ENCODE data around the gene GUCA1A. TPM values are rescaled to one million over a fixed set of nuclear protein-coding genes. Genes with fewer than 3 reads are reported as not detected.

Gene GUCA1A
- total and polyA plus RNA-seq, 2 of the 4 experiments (the other 2 are of a cell fraction): 0.18 to 0.32 TPM

- Histone ChIP-seq H4K8ac (ENCODE audit: low read depth in 2 of 2, low read length in 2 of 2) (no peak overlapping the region), H4K5ac (ENCODE audit: low read depth, low read length) (no peak overlapping the region), H2AK5ac (ENCODE audit: low read depth, low read length) (no peak overlapping the region), H2AK9ac (replicated peaks; ENCODE audit: low read depth, low read length, poor library complexity) (no peak overlapping the region), H3K23ac (ENCODE audit: low read depth, low read length) (no peak overlapping the region), H3K14ac (replicated peaks; ENCODE audit: low read depth, low read length) (no peak overlapping the region), H3K4me3 (ENCODE audit: insufficient read depth, low read depth, low read length) (no peak overlapping the region), H2AFZ (replicated peaks; ENCODE audit: low read length, poor library complexity) (no peak overlapping the region), H2BK5ac (ENCODE audit: low read depth, low read length, poor library complexity, severe bottlenecking) (no peak overlapping the region), H3K4me1 (ENCODE audit: control insufficient read depth, insufficient read depth, low read length) (peaks cover 5% of the 10 kb centered on the region), H3K27ac (ENCODE audit: insufficient read depth, low read length) (no peak overlapping the region), H3K4ac (ENCODE audit: low read depth, low read length) (no peak overlapping the region), H3K9me3 (ENCODE audit: control insufficient read depth, insufficient read depth, low read length) (no peaks in the 10 kb centered on the region), H3K36me3 (ENCODE audit: control insufficient read depth, insufficient read depth, low read length) (no peaks in the 10 kb centered on the region), H3K9me1 (ENCODE audit: insufficient read depth, low read length) (no peaks in the 10 kb centered on the region), H3K4me2 (ENCODE audit: low read depth, low read length) (no peak overlapping the region), H3K18ac (ENCODE audit: low read depth, low read length) (no peak overlapping the region), H3K9ac (ENCODE audit: low read depth, low read length) (no peak overlapping the region), H4K91ac (ENCODE audit: insufficient read depth, low read depth, low read length) (no peak overlapping the region), H2BK120ac (ENCODE audit: low read depth, low read length) (no peak overlapping the region), H3K79me1 (ENCODE audit: low read depth in 1 of 2, low read length in 2 of 2) (no peaks in the 10 kb centered on the region), H3K56ac (ENCODE audit: extremely low read depth, insufficient read depth, low read length) (no peak overlapping the region), H2BK15ac (ENCODE audit: low read depth, low read length) (no peak overlapping the region), H4K20me1 (ENCODE audit: insufficient read depth, low read length) (no peaks in the 10 kb centered on the region), H2BK20ac (ENCODE audit: low read depth, low read length) (no peak overlapping the region), H3K27me3 (ENCODE audit: control insufficient read depth, insufficient read depth, low read length) (peaks cover 8% of the 10 kb centered on the region)
- ATAC-seq (ENCODE audit: low read depth) (no peak), DNase-seq (no peak)
- dilution Hi-C loops (cut with HindIII; ENCODE audit: low sequenced_read_pairs, unreplicated experiment): no loop called here
- no peak for TF ChIP-seq NFE2L2 (IDR thresholded peaks at IDR 0.05; ENCODE audit: low read depth, low read length)
- no peak for TF ChIP-seq RFX5 (IDR thresholded peaks at IDR 0.05; ENCODE audit: low read depth, low read length)
- no peak for TF ChIP-seq MAFK (IDR thresholded peaks at IDR 0.05; ENCODE audit: low read depth, low read length)
- TF ChIP-seq RAD21 (IDR thresholded peaks at IDR 0.05; ENCODE audit: low read length): no peak
- no peak for TF ChIP-seq MXI1 (IDR thresholded peaks at IDR 0.05; ENCODE audit: borderline replicate concordance, low read depth, low read length)
- TF ChIP-seq CHD1 (IDR thresholded peaks at IDR 0.05; ENCODE audit: low read depth, low read length): no peak
- TF ChIP-seq SMC3 (IDR thresholded peaks at IDR 0.05; ENCODE audit: low read depth, low read length): no peak
- TF ChIP-seq RCOR1 (IDR thresholded peaks at IDR 0.05; ENCODE audit: insufficient replicate concordance, low read length): no peak
- TF ChIP-seq, protein P1, sequence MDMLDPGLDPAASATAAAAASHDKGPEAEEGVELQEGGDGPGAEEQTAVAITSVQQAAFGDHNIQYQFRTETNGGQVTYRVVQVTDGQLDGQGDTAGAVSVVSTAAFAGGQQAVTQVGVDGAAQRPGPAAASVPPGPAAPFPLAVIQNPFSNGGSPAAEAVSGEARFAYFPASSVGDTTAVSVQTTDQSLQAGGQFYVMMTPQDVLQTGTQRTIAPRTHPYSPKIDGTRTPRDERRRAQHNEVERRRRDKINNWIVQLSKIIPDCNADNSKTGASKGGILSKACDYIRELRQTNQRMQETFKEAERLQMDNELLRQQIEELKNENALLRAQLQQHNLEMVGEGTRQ (IDR thresholded peaks at IDR 0.05; ENCODE audit: low read depth, low read length): no peak
- TF ChIP-seq BHLHE40 (IDR thresholded peaks at IDR 0.05; ENCODE audit: low read depth, low read length): no peak
- no peak for TF ChIP-seq MAZ (IDR thresholded peaks at IDR 0.05; ENCODE audit: borderline replicate concordance, low read depth, low read length)
- TF ChIP-seq, protein P2, sequence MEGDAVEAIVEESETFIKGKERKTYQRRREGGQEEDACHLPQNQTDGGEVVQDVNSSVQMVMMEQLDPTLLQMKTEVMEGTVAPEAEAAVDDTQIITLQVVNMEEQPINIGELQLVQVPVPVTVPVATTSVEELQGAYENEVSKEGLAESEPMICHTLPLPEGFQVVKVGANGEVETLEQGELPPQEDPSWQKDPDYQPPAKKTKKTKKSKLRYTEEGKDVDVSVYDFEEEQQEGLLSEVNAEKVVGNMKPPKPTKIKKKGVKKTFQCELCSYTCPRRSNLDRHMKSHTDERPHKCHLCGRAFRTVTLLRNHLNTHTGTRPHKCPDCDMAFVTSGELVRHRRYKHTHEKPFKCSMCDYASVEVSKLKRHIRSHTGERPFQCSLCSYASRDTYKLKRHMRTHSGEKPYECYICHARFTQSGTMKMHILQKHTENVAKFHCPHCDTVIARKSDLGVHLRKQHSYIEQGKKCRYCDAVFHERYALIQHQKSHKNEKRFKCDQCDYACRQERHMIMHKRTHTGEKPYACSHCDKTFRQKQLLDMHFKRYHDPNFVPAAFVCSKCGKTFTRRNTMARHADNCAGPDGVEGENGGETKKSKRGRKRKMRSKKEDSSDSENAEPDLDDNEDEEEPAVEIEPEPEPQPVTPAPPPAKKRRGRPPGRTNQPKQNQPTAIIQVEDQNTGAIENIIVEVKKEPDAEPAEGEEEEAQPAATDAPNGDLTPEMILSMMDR (conservative IDR thresholded peaks at IDR 0.05; ENCODE audit: low read depth, low read length): no peak
- TF ChIP-seq FOS (IDR thresholded peaks at IDR 0.05; ENCODE audit: low read depth, low read length): no peak
- no peak for TF ChIP-seq POLR2A (IDR thresholded peaks at IDR 0.05; ENCODE audit: low read depth, low read length)
- TF ChIP-seq, protein P3, sequence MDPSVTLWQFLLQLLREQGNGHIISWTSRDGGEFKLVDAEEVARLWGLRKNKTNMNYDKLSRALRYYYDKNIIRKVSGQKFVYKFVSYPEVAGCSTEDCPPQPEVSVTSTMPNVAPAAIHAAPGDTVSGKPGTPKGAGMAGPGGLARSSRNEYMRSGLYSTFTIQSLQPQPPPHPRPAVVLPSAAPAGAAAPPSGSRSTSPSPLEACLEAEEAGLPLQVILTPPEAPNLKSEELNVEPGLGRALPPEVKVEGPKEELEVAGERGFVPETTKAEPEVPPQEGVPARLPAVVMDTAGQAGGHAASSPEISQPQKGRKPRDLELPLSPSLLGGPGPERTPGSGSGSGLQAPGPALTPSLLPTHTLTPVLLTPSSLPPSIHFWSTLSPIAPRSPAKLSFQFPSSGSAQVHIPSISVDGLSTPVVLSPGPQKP (IDR thresholded peaks at IDR 0.05; ENCODE audit: borderline replicate concordance, low read depth, low read length): no peak
- no peak for TF ChIP-seq CEBPB (IDR thresholded peaks at IDR 0.05; ENCODE audit: low read depth, low read length)
- in situ Hi-C loops (cut with MboI; ENCODE audit: low sequenced_read_pairs): no loop called here
- 60% methylated on average over 1 of the region's 4 CpGs; no CpG with 5 or more reads in 1 of the 2 experiments for WGBS, 2 experiments (ENCODE audit: extremely low coverage in 2 of 2, insufficient read length in 1 of 2)
- no TSS peak for BruUV-seq (replicated peaks)
- intact Hi-C loops (cut with micrococcal nuclease): loop anchor here (10.0 kb wide), 1 partner anchor 375 kb away; the partner anchor contains the start of genes PRICKLE4 and TOMM6
- ChIA-PET CTCF (no interaction called here), POLR2A (ENCODE audit: unreplicated experiment) (no interaction called here)
Measured at GRCh38 chr6:42159431-42160024, 13.6 kb upstream of the GUCA1A start.

Measured in IMR-90 (cell line).